ENCODE data around the gene MERTK. TPM values are rescaled to one million over a fixed set of nuclear protein-coding genes. Genes with fewer than 3 reads are reported as not detected.

Gene MERTK
- total and polyA plus RNA-seq, 10 of the 15 experiments (the other 5 are each of a cell fraction or from before 2014, with no cell fraction given) = 0.13 to 30.6 (median 0.50) TPM

DNA sequence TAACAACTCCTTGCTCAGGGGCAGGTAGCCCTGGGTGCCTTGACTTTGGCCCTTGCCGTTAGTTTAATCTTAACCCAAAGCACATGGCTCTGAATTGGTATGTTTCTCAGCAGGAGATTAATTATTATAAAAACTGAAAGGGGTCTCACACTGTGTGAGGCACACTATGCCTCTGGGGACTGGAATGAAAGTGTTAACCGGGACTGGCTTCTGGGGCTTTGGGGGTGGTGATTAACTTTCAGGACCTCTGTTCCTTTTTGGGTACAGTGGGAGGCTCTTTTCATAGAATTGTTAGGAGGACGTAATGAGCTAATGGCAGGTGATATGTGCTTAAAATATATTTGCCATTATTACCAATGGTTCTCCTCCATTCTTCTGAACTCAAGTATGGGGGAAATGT lies 5.1 kb downstream of the MERTK start:
- Histone ChIP-seq H3K4me1 (ENCODE audit: control insufficient read depth, insufficient read depth, low read length) (peaks cover 10% of the 10 kb centered on the region), H4K20me1 (ENCODE audit: control insufficient read depth, insufficient read depth) (no peaks in the 10 kb centered on the region), H3K36me3 (ENCODE audit: control insufficient read depth in 2 of 2, insufficient read depth in 2 of 2, low read length in 1 of 2) (no peaks in the 10 kb centered on the region), H3K9me3 (replicated peaks; ENCODE audit: control insufficient read depth, insufficient read depth, low read length) (no peaks in the 10 kb centered on the region), H3K9ac (ENCODE audit: control insufficient read depth, insufficient read depth, low read length) (no peak overlapping the region), H3K79me2 (ENCODE audit: control insufficient read depth, insufficient read depth, low read length) (no peaks in the 10 kb centered on the region), H3K4me3 (no peak overlapping the region), H3K27ac (ENCODE audit: control insufficient read depth, insufficient read depth) (no peak overlapping the region), H2AFZ (ENCODE audit: control insufficient read depth, low read depth, low read length) (no peak overlapping the region), H3K4me2 (ENCODE audit: control insufficient read depth, insufficient read depth) (no peak overlapping the region), H3K27me3 (replicated peaks in 1 of 2; ENCODE audit: control insufficient read depth in 2 of 2, insufficient read depth in 2 of 2, low read length in 1 of 2) (peaks cover 2 to 7% of the 10 kb centered on the region in 2 experiments; a peak in 1 of 4 replicates)
- ChIA-PET POLR2A (interaction anchor here (0.7 to 1.8 kb wide), 6 partner anchors 54 to 1994 kb away, joined by 3 to 5 read pairs (median 4); no protein-coding TSS in a partner anchor), SMC1A (ENCODE audit: uncharacterized antibody, unreplicated experiment) (interaction anchor here (0.7 to 5.9 kb wide), 15 partner anchors 10 to 350 kb away, joined by 3 to 62 read pairs (median 4); no protein-coding TSS in a partner anchor), RAD21 (ENCODE audit: unreplicated experiment) (interaction anchor here (0.7 to 2.5 kb wide), 9 partner anchors 11 to 530 kb away, joined by 3 to 9 read pairs (median 4); partner anchors contain the start of genes RGPD8 and TMEM87B), CTCF (interaction anchor here (0.7 to 9.4 kb wide), 10 partner anchors 8 to 351 kb away, joined by 3 to 104 read pairs (median 4); partner anchors contain the start of genes ANAPC1, TMEM87B and ZC3H8)
- 17% methylated on average over 3 of the region's 3 CpGs for WGBS (ENCODE audit: insufficient coverage, insufficient replicate concordance, low lambda C conversion rate, missing lambda C conversion rate)
- no peak for ATAC-seq
- no peak for FAIRE-seq
- in situ Hi-C loops (cut with MboI) = no loop called here
- BruUV-seq (replicated peaks) = no TSS peak
- intact Hi-C loops (cut with micrococcal nuclease; ENCODE audit: unreplicated experiment) = no loop called here
- DNase-seq (ENCODE audit: low read depth, low spot score) = no peak
- TF ChIP-seq EP300 (IDR thresholded peaks at IDR 0.05; ENCODE audit: borderline replicate concordance in 1 of 2, control insufficient read depth in 1 of 2, low read depth in 2 of 2, low read length in 2 of 2) (0 out of 4 replicates have a peak, but pooled peaks of 1 of the 2 experiments have one; percentile 23), MTA2 (IDR thresholded peaks at IDR 0.05; ENCODE audit: low read depth) (peak; percentile 37; the same call in 1 of the 2 replicates), IKZF1 (conservative IDR thresholded peaks at IDR 0.05) (0 out of 2 replicates have a peak, but pooled peaks have one; percentile 15), ATF7 (IDR thresholded peaks at IDR 0.05; ENCODE audit: low read depth) (peak; percentile 33; the same call in 1 of the 2 replicates), MEF2B (IDR thresholded peaks at IDR 0.05; ENCODE audit: partially characterized antibody, poor library complexity, severe bottlenecking) (peak; percentile 72), MYC (IDR thresholded peaks at IDR 0.05; ENCODE audit: insufficient read depth, insufficient read length, insufficient replicate concordance, low read length, severe bottlenecking) (no peak)

Measured in GM12878 (cell line).